Measurements from ENCODE around the gene GNB1L. TPM values are rescaled to one million over a fixed set of nuclear protein-coding genes. Genes with fewer than 3 reads are reported as not detected.

The GNB1L gene
- total RNA-seq, 4 donors from 2014 or later = 0.59 to 12.2 (median 3.1) TPM

DNA sequence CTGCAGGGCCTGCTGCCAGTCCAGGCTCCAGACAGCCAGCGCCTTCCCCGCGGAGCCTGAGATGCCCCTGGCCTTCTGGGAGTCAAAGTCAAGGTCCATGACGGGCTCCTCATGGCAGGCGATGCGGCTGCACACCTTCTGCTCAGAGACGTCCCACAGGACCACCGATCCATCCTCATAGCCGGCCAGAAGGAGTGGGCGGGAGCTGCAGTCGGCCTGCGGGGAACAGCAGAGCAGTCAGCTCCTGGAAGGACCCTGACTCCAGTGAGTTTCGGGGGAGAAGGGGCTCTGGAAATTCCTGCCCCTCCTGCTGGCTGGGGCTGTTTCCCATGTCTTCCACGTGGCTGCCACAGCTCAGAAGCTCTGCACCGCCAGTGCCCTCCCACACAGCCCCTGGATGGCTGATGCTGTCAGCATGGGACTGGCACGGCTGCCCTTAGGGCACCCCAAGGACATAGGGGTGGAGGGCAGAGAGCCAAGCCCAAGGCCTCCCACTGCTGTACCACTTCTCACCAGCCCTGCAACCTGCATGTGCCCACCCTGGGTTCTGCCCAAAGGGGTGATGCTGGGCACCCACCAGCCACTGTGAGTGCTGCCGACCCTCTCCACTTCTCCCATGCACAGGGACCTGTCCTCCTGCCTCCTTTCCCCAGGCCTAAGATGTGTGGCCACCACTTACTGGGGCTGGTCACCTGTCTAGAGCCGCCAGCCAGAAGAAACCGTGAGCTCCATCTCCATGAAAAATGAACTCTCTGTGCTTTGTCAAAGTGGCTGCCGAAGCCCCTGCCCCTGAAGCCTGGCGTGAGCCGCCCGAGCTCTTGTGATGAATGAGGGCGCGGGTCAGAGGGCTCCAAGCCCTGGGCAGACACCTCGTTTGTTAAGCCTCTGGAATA, 52.4 kb downstream of the GNB1L start:
- Histone ChIP-seq H3K27ac (peak overlapping the region in 1 of 2 donors; percentile 81), H3K36me3 (no peaks in the 10 kb centered on the region), H3K4me3 (no peak overlapping the region), H3K4me1 (peaks cover 0 to 5% of the 10 kb centered on the region in 2 donors), H3K27me3 (no peaks in the 10 kb centered on the region), H3K9me3 (no peaks in the 10 kb centered on the region)
- TF ChIP-seq, protein P1, sequence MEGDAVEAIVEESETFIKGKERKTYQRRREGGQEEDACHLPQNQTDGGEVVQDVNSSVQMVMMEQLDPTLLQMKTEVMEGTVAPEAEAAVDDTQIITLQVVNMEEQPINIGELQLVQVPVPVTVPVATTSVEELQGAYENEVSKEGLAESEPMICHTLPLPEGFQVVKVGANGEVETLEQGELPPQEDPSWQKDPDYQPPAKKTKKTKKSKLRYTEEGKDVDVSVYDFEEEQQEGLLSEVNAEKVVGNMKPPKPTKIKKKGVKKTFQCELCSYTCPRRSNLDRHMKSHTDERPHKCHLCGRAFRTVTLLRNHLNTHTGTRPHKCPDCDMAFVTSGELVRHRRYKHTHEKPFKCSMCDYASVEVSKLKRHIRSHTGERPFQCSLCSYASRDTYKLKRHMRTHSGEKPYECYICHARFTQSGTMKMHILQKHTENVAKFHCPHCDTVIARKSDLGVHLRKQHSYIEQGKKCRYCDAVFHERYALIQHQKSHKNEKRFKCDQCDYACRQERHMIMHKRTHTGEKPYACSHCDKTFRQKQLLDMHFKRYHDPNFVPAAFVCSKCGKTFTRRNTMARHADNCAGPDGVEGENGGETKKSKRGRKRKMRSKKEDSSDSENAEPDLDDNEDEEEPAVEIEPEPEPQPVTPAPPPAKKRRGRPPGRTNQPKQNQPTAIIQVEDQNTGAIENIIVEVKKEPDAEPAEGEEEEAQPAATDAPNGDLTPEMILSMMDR (IDR thresholded peaks at IDR 0.05) = no peak
- no peak for TF ChIP-seq POLR2A (IDR thresholded peaks at IDR 0.05)
- intact Hi-C loops (cut with DNase I; ENCODE audit: low total_unique reads) = no loop called here
- DNase-seq = no peak

DNA sequence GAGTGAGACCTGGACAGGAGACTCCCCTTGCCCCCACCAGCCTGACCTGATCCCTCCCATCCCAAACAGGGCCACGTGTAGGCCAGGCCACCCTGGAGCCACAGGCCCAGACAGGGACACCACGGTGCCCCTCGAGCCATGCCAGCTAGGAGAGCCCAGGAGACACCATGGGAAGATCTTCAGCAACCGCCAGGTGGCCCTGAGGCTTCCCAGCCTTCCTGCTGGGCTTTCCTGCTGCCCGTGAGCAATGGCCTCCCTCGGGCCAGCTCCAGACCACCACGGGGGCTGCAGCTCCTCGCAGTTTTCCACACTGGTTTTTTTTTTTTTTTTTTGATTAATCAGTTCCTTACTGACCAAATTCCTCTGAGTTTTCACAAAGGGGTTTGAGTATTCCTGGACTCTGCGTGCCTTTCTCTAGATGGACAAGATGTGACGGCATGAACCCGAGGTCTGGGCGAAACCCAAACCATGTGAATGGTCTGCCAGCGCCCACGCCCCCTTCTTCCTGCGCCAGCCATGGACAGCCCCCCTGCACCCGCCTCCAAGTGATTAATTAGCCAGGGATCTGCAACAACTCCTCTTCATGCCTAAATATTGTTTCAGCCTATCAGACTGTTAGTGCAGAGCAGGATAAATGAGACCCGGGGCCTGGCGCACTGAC, 53.2 kb downstream of the GNB1L start:
- intact Hi-C loops (cut with DNase I; ENCODE audit: low total_unique reads) = no loop called here
- H3K4me3 ChIP-seq = no peak overlapping the region
- no peaks in the 10 kb centered on the region for H3K27me3 ChIP-seq
- peak in 1 of 2 donors; percentile 58 for DNase-seq
- TF ChIP-seq POLR2A (IDR thresholded peaks at IDR 0.05) = no peak
- TF ChIP-seq, protein P1 (IDR thresholded peaks at IDR 0.05) = no peak
- no peaks in the 10 kb centered on the region for H3K36me3 ChIP-seq
- H3K4me1 ChIP-seq = peaks cover 0 to 5% of the 10 kb centered on the region in 2 donors
- H3K9me3 ChIP-seq = no peaks in the 10 kb centered on the region
- H3K27ac ChIP-seq = peak overlapping the region in 1 of 2 donors; percentile 81

DNA sequence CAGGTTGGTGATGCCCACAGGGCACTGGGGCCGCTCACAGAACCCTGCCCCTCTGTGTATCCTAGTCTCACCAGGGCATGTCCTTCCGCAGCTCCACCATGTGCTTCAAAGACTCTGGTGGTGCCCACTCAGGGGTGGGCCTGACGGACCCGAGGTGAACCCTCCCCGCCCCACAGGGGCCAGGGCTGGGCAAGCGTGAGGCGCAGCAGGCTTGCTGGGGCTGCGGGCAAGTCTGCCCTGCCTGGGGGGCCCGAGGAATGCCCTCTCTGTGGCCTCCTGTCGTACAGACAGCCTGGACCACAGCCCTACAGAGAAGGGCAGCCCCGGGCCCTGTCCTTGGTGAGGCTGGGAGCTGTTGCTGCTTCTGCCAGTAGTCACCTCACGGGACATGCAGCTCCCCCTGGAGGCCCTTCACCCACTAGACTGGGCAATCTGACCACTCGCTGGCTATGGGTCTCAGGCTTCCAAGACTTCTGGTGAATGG, 53.9 kb downstream of the GNB1L start:
- no peak for DNase-seq
- peaks cover 0 to 5% of the 10 kb centered on the region in 2 donors for H3K4me1 ChIP-seq
- no peaks in the 10 kb centered on the region for H3K27me3 ChIP-seq
- H3K36me3 ChIP-seq = no peaks in the 10 kb centered on the region
- intact Hi-C loops (cut with DNase I; ENCODE audit: low total_unique reads) = no loop called here
- TF ChIP-seq, protein P1 (IDR thresholded peaks at IDR 0.05) = peak in 1 of 4 experiments; percentile 8
- no peak for TF ChIP-seq POLR2A (IDR thresholded peaks at IDR 0.05)
- H3K27ac ChIP-seq = peak overlapping the region in 1 of 2 donors; percentile 81
- no peaks in the 10 kb centered on the region for H3K9me3 ChIP-seq
- H3K4me3 ChIP-seq = no peak overlapping the region

DNA sequence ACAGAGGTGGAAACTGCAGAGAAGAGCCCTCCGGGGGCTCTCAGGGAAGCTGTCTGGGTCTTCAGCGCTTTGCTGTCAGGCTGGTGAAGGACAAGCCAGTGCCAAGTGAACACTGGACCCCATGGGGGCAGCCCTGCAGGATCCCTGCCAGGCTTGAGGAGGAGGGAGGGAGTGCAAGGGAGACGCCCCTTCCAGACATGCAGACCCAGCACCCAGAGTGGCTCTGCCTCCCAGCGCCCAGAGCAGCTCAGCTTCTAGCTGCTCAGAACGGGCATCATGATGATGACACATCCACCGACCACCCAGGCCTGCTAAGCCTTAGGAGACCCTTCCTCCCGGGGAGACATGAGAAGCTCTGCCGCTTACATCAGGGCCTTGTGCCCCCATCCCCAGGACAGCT, 54.4 kb downstream of the GNB1L start:
- Histone ChIP-seq H3K36me3 (no peaks in the 10 kb centered on the region), H3K4me1 (peaks cover 0 to 5% of the 10 kb centered on the region in 2 donors), H3K27me3 (no peaks in the 10 kb centered on the region), H3K9me3 (no peaks in the 10 kb centered on the region), H3K27ac (peak overlapping the region; percentile 62 to 81), H3K4me3 (no peak overlapping the region)
- no peak for TF ChIP-seq POLR2A (IDR thresholded peaks at IDR 0.05)
- intact Hi-C loops (cut with DNase I; ENCODE audit: low total_unique reads) = no loop called here
- no peak for DNase-seq

DNA sequence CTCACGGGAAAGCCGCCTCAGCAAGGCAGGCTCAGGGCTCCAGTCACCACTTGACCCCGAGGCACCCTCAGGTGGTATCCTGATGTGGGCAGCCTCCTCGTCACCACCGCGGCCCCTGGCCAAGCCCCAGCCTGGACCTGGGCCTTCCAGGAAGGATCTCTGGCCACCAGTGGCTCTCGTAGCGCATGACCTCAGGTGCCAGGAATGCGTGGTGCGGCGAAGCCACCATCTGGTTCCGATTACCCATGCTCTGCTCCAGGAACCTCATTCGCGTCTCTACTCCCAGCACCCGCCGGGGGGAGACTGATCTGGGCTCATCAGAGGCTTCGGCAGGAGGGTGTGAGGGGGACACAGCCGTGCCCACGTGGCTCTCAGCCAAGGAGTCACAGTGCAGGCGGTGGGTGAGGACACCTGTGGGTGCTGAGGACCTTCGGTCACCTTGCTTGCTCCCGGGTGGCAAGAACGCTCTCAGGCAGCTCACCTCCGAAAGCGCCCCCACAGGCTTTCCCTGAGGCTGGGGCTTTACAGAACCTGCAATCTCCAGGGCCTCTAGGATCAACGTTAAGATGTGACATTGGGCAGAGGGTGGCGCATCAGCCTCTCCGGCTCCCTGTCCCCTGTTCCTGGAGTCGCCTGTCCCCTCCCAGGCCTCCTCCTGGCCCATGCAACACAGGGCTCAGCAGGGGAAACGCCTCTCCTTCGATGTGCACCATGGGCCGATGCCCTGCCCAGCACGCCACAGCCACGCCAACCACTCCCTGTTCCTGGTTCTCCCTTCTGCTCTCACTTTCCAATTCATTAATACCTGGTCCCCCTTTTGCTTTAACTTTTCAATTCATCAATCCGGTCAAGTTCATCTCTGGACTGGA, 55.1 kb downstream of the GNB1L start:
- intact Hi-C loops (cut with DNase I; ENCODE audit: low total_unique reads) = no loop called here
- no peak for TF ChIP-seq POLR2A (IDR thresholded peaks at IDR 0.05)
- TF ChIP-seq, protein P1 (IDR thresholded peaks at IDR 0.05) = peak in 1 of 4 experiments; percentile 11
- DNase-seq = peak; percentile 90

More for the DNA sequence above, 55.1 kb downstream of the GNB1L start:
- Histone ChIP-seq H3K36me3 (no peaks in the 10 kb centered on the region), H3K27me3 (no peaks in the 10 kb centered on the region), H3K9me3 (no peaks in the 10 kb centered on the region), H3K27ac (peak overlapping the region; percentile 62 to 81), H3K4me1 (peaks cover 0 to 5% of the 10 kb centered on the region in 2 donors), H3K4me3 (no peak overlapping the region)
